HG02981 (cell line): ENCODE data around the gene KBTBD3.
A peak's percentile ranks its signal among the peaks of the same experiment; 100 is the strongest.

Source experiments
- ATAC-seq: cut with Tn5 transposase; IDR thresholded peaks from one replicate; pipeline ENCODE4 v1.9.1; 2021; ENCODE audit warnings: mild to moderate bottlenecking, moderate library complexity; ENCODE audit not compliant: unreplicated experiment

Gene KBTBD3, protein sequence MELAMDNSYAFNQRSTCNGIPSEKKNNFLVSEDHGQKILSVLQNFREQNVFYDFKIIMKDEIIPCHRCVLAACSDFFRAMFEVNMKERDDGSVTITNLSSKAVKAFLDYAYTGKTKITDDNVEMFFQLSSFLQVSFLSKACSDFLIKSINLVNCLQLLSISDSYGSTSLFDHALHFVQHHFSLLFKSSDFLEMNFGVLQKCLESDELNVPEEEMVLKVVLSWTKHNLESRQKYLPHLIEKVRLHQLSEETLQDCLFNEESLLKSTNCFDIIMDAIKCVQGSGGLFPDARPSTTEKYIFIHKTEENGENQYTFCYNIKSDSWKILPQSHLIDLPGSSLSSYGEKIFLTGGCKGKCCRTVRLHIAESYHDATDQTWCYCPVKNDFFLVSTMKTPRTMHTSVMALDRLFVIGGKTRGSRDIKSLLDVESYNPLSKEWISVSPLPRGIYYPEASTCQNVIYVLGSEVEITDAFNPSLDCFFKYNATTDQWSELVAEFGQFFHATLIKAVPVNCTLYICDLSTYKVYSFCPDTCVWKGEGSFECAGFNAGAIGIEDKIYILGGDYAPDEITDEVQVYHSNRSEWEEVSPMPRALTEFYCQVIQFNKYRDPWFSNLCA

DNA sequence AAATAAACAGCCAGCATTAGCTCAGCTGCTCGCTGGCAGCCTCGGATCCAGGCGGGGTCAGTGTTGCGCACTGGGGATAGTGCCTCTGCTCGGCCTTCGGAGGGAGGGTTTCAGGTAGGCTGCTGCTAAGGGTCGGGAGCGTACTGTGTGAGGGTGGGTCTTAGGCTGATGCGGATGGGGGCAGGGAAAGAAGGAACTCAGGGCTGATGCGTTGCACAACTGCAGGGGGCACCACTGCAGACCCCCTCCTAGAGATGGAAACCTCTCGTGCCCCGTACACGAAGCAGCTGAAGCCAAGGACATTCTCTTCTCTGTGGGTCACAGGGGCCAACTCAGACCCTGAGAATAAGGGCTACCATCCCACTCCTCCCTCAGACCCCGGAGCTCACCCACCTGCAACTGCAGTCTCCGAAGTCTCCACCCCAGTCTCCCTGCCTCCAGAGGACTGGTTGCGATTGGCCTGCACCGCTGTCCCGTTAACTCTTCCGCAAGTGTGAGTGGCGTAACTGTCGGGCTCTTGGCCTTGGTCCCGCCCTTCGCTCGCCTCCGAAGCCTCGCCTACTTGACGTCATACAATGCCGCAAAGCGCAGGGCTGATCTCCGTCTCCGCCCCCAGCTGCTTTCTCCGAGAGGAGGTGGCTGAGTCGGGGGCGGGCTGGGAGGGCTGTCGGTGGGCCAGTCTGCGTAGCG, at the start of gene KBTBD3:
KBTBD3 (minus strand) TSS at position 429 of the 690 bp plus-strand sequence. CDS start 18,250 bp downstream, outside the sequence.
- ATAC-seq, result peak; percentile 92

DNA sequence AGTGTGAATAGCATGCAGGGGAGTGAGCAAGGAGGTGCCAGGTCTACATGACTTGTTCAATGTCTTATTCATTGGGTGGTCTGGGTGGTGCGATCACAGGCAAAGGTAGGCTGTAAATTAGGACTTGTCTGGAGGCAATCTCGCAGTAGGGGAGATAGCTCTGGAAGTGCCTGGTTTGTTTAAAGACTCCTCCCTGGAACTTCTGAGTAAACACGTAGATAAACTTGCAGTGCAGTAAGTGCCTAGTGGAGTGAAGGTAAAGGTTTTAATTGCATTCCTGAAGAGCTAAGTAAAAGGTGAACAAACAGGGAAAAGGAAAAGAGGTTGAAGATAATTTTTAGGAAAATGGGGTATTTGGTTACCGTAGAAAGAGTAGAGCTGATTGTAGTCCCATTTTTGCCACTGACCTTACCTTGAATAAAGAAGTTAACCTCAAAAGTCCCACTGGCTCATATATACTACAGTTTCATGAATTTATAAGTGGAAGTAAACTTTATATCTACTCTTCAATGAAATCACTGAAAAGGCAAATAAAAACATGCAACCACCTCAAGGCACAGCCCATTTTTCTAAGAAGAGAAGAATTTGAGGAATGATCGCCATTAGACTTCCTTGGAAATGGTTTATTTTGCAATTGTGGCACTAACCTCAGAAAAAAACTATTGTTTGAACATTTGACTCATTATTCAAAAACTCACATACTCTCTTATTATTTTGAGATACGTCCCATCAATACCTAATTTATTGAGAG, 44.6 kb upstream of the KBTBD3 start:
- no peak for ATAC-seq

DNA sequence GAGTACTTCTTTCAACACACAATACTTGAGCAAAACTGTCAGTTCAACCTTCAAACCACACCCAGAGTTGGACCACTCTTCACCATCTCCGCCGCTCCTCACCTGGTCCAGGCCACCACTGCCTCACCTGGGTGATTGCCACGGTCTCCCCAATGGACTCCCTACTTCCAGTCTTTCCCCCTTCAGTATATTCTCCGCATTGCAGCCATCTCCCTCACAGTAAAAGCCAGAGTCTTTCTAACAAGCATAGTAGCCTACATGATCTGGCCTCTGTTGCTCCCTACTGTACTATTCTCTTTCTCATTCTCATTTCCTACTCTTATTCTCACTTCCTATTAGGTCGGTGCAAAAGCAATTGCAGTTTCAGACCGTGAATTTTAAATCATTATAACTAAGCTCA, 28.8 kb upstream of the KBTBD3 start:
- ATAC-seq, result no peak

DNA sequence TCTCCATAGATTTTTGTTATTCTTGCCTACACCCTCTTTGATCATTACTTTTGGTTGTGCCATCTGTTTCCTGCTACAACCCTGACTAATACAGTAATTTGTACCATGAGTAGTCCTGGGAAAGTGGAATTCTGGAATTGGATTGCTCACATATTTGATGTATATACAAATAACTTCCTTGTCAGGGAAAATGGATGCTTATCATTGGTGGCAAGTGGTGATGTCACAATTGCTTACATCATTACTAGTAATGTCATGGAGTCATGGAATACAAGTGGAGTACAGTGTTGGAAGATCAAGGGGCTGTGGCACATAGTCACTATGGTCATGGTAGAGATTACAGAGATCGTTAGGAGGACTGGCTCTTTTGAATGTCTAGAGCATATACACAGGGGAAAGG, 24.7 kb upstream of the KBTBD3 start:
- no peak for ATAC-seq

DNA sequence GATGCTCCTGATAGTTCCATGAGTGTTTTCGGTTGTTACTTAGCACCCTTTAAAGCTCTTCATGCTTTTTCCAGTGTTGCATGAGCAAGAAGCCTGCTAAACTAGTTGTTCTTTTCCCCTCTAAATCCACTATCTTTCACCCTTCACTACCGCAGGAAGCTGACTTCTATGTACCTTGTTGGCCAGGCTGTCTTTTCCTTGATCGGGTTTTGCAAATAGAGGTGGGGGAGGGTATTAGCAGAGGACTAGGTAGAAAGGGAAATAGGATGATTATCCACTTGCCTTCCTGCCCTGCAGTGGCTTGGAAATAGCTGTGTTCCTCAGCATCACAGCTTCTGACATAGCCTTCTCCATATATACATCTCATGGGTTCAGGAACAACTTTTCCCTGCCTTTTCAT, 24.2 kb upstream of the KBTBD3 start:
- ATAC-seq, result no peak

DNA sequence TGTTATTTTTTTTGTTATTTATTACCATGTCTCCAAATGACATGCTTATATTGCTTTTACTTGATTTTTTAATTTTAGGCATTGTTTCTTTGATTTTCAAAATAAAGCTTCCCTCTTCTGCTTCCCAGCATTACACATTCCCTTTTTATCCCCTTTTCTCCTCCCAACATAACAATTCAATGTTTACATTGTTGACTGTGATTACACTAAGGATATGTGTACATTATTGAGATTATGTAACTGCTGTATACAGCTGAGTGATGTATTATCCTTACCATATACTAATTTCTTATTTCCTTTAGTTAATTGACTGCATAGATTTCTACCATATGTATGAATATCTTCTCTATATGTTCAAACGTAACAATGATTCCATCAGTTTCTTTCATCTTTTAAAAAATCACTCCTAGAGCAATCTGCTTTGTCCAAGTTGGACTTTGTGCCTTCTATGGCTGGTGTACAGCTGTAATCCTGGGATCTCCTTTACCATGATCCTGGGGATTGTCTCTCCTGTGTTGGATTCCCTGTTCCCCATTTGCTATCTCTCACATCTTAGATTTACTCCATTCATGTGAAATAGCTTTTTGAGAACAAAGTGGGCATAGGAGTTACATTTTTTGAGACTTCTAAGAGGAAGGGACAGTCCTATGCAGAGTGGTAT, 21.9 kb upstream of the KBTBD3 start:
- ATAC-seq, result no peak

DNA sequence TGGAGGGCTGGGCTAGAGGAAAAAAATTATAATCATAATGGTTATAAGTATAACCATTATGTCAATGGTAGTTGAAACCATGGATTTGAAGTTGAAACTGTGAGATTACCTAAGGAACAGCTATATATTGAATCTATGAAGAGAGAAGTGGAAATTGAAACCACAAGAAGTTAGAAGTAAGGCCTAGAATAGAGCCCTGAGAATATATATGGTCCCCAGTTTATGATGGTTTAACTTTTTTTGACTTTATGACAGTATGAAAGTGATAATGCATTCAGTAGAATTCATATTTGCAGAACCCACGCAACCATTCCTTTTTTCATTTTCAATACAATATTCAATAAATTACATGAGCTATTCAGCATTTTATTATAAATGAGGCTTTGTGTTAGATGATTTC, 15.3 kb upstream of the KBTBD3 start:
- no peak for ATAC-seq

DNA sequence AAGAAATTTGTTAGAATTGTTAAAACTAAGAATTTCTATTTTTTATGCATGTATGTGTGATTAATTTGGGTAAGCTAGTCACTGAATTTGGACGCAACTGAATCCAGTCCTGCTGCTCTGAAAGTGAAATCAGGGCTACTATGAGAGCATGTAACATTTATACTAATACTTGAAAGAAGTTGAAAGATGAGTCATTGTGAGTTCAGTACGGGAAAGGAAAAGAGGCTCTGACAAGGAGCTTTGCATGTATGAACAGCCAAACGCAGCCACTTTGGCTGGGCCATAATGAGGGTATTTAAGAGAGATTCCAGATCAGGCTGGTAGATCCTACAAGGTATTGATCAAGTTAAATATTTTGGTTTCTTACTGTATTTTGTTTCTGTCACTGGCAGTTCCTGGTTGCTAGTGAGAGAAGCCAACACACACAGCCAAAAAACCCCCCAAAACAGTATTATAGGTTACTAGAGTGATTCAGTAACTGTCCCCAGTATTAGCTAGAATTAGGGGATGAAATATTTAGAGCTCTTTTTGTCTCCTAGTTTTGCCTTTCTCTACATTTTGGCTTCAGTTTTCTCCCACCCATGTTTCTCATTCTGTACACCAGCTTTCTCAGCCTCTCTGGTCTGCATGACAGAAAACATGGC, 14.5 kb upstream of the KBTBD3 start:
- peak; percentile 98 for ATAC-seq

DNA sequence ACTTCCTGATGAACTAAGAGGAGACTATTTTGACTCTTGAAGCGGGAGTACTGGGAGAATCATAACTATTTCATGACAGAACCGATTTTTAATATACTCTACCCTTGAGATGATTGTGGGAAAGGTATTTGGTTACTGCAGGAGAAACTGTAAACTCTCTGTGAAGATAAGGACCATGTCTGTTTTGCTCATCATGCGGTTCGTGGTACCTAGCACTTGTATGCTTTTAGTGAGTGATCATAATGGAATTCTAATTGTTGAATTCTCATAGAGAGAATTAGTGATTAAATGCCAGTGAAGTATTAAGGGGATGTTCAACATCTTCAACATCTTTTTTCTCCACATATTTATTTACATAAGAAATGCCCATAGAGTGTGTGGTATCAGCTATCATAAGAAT, 11.7 kb upstream of the KBTBD3 start:
- ATAC-seq, result no peak

DNA sequence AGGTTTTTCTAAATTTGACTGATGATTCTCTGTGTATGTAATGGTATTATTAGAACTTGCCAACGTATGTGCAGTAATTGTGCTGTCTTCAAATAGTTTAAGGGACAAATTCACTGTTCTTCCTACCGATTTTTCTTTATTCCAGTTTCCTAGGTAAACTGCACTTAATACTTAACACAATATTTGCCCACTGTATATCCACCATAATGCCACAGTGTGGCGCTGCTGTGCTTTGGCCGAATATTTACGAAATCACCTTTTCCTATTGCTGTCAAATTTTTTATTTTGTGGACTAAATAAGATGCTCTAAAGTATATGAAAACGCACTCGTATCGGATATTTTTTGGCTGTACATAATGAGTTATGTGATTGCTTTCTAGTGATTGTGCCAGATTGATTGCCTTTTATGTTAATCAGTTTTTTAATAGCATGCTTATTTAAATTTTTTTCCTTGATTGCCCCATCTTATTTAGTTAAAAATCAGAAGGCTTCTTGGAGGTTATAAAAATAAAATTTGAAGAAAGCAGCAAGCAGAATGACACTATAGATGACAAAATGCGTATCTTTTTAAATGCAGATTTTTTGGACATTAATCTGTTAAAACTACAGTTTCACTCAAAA, 10.8 kb upstream of the KBTBD3 start:
- peak; percentile 29 for ATAC-seq

DNA sequence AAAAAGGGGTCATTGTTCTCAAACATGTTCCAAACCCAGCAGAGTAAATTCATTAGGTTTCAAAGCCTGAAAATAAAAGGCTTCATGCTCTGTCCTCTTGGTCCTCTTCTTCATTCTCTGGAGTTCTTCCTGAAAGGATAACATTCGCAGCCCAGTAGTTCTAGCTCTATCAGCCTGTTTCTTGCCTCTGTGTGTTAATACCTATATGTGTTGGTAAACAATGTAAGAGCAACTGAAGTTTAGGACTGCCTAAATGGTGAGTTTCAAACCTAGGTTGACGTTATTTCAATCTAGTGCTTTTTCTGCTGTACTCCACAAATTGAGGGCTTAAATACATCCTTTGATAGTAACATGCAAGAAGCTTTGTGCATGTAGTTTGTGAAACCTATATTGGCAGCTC, 9.7 kb upstream of the KBTBD3 start:
- no peak for ATAC-seq

DNA sequence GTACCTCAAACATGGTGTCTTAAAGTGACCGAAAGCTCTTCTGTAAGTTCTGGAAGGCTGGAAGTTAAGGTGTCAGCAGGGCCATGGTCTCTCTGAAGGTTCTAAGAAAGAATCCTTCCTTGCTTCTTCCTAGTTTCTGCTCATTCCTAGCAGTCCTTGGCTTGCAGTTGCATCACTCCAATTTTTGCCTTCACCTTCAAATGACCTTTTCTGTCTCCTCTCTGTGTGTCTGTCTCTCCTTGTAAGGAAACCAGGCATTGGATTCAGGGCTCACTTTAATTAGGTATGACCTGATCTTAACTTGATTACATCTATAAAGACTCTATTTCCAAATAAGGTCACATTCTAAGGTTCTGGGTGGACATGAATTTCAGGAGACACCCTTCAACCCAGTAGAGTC, 9.0 kb upstream of the KBTBD3 start:
- no peak for ATAC-seq

DNA sequence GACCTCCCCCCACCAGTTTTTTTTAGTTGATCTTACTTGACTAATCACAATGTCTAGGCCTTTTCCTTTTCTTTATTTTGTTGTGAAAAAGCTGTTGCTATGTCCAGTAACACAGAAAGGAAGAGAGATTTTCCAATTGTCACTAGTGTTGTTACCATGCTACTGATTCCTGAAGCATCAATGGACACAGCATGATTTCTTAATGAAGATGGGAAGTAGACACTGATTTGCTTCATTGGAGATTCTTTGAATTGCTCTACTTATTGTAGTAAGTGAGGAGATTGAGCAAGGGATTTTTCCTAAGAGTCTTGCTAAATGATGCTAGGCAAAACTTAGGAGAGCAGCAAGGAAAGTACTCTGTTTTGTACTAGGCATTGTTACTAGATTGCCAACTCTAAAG, 4.9 kb upstream of the KBTBD3 start:
- ATAC-seq, result no peak

DNA sequence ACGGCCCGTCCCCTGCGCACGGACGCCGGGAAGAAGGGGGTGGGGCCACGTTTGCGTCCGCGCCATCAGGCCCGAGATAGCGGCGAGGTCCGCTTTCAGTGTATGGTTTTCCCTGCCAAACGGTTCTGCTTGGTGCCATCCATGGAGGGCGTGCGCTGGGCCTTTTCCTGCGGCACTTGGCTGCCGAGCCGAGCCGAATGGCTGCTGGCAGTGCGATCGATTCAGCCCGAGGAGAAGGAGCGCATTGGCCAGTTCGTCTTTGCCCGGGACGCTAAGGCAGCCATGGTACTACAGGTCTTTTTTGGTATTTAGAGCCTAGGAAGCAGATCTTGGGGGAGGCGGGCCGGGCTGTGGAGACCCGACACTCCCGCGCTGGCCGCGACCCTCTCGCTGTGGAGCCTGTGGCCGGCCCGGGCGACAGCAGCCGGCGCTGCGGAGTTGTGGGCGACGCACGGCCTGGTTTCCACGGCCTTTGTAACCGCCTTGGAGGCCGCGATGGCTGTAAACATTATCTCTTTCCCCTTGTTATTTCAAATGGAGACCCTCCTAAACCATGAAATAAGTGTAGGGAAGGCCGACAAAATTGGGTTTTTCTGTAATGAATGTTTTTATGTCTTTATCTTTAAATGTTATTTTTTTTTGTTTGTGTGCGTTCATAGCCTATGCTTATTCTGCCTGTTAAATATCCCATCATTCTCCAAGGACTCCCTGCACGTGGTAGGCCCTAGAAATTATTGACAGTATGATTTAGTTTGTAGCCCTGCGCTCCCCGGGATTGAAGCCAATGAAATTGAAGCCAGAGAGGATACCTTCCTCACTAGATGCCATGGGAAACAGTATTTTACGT, 685 bp upstream of the KBTBD3 start, which contains the start of gene AASDHPPT:
AASDHPPT (plus strand) TSS at position 54 of the 847 bp plus-strand sequence; CDS start at position 103, 49 bp downstream.
- peak; percentile 11 for ATAC-seq

DNA sequence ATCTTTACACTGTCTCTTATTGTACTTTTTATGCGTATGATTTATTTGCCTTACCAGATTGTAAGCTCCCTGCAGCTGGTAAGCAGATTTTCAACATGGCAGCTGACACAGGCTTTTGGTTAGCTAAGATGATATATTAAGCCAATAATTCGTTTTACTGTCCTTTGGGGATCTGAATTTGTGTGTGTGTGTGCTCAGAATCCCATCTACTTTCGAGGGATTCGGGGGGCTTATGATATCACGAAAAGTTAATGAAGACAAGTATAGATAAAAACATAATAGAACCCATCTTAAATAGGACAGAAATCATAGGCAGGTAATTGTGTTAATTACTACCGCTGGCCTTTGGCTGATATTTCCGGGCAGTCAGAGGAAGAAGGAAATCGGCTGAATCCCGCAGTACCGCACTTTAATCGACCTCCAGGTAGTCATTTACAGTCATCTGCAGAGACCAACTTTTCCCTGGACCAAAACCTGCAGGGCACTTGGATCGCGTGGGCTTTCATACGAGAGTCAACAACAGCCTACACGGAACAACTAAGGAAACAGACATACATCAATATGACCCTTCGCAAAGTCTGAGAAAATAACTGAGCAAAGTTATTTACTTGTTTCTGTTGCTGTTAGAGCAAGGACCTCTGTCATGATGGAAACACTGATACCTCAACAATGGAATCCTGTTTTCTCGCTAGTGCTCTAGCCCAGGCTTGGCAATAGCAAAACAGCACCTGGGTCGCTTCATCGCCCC, 802 bp downstream of the KBTBD3 start:
- no peak for ATAC-seq

DNA sequence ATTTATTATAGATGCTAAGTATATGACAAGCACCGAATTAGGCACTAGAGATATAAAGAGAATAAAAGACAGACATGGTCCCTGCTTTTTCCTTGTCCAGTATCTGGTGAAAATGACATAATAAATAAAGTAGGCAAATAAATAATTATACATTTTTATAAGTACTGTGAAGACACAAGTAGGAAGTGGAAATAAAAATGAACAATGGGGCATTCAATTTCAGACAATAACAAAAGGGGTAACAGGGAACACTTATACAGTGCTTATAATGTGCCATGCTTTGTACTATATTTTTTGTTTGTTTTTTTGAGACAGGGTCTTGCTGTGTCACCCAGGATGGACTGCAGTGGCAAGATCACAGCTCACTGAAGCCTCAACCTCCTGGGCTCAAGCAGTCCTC, 4.3 kb downstream of the KBTBD3 start:
- ATAC-seq, result no peak

DNA sequence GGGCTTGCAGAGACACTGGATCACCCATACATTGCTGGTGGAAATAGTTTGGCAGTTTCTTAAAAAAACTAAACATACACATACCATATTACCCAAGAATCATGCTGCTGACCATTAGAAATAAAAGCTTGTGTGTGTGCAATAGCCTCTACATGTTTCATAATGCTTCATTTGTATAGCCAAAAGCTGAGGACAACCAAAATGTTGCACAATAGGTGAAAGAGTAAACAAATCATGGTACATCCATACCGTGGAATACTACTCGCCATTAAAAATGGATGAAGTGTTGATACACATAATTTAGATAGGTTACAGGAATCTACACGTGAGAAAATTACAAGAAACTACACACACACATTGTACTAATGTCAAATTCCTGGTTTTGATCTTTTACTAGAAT, 6.5 kb downstream of the KBTBD3 start:
- ATAC-seq, result no peak

DNA sequence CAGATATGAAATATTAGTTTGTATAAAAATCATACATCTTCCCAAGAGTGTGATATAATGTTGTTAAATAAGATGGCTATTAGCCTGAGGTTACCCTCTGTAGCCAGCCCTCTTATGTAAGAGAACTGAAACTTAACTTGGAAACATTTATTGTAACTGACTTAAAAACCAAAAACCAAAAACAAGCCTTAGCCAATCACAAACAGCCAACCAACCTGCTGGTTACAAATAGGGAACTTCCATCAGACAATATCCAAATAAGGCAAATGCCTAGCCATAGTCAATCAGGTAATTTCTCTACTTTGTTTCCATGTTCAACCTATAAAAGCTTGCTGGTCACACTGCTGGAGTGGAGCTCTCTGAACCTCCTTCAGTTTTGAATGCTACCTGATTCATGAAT, 14.1 kb downstream of the KBTBD3 start:
- ATAC-seq, result peak; percentile 53
